K562 (cell line): ENCODE results near the gene CUL1. TPM values are rescaled to one million over a fixed set of nuclear protein-coding genes. Genes with fewer than 3 reads are reported as not detected.

Source experiments
- ATAC-seq: fragments of 200-7000 bp; cut with Tn5 transposase; 3 replicates; pipeline ENCODE4 v1.9.1; 2020; ENCODE audit warnings: moderate library complexity
- Bru-seq: library from RNA; stranded (reverse); fragments of 400-500 nt; gene quantifications from one replicate; lab custom pipeline; 2021; lab: Mats Ljungman, UMichigan
- BruChase-seq, 2 experiments: library from RNA; stranded (reverse); fragments of 400-500 nt; gene quantifications; one replicate each; lab custom pipeline; 2021; lab: Mats Ljungman, UMichigan
- BruUV-seq: library from RNA; stranded (reverse); fragments of 400-500 nt; replicated peaks from 2 replicates; lab custom pipeline; 2021; lab: Mats Ljungman, UMichigan
- CTCF ChIA-PET: fragments of 300-600 bp; formaldehyde crosslinking; extraction: SDS; loops from one replicate; lab custom pipeline; 2021; ENCODE audit warnings: low intra/inter-chr PET ratio; lab: Yijun Ruan, JAX
- POLR2A ChIA-PET: fragments of 300-600, 350-650 bp; sonication (Branson Sonifier 250); formaldehyde crosslinking; extraction: SDS; loops from one replicate; lab custom pipeline; 2021; ENCODE audit warnings: antibody characterized with exemption, inconsistent platforms; lab: Yijun Ruan, JAX
- DNase-seq, 4 experiments: peaks; one replicate each; pipeline versions ENCODE4 v3.0.0 to v3.0.0-alpha.2; 2011 to 2018; ENCODE audit warnings: low spot score in 3 of 4, mixed read lengths in 3 of 4; ENCODE audit errors: extremely low read depth in 1 of 4
- FAIRE-seq: peaks from 2 replicates; lab custom pipeline; 2011; peaks lifted over from hg19 to GRCh38; lab: Jason Lieb, UNC
- H2AFZ ChIP-seq: 2 replicates; pipeline ENCODE4 v1.6.0; 2011; ENCODE audit warnings: low read depth, low read length, control low read depth, inconsistent platforms
- H3K27ac ChIP-seq: fragments of 200-600 bp; 3 replicates; pipeline ENCODE4 v1.8.0; 2011; ENCODE audit warnings: low read depth, mild to moderate bottlenecking, control low read depth, inconsistent platforms, low read length, moderate library complexity, mixed read lengths; ENCODE audit errors: extremely low read depth
- H3K27me3 ChIP-seq, 2 experiments: fragments of 300-600 bp in 1 of 2; 2 replicates in 1 of 2; 3 replicates in 1 of 2; pipeline versions ENCODE4 v1.6.0 to v1.8.0; 2011; ENCODE audit warnings: inconsistent platforms in 2 of 2, low read length in 2 of 2, mild to moderate bottlenecking in 1 of 2, mixed read lengths in 1 of 2, moderate library complexity in 1 of 2; ENCODE audit not compliant: control insufficient read depth in 2 of 2, insufficient read depth in 2 of 2
- H3K36me3 ChIP-seq: fragments of 300-600 bp; 3 replicates; pipeline ENCODE4 v1.8.0; 2011; ENCODE audit warnings: mild to moderate bottlenecking, low read length, inconsistent platforms; ENCODE audit not compliant: control insufficient read depth, insufficient read depth
- H3K4me1 ChIP-seq, 2 experiments: fragments of 200-600 bp in 1 of 2; replicated peaks in 1 of 2; 2 replicates in 1 of 2; 3 replicates in 1 of 2; pipeline versions ENCODE4 v1.5.1 to v1.8.0; 2011; ENCODE audit warnings: inconsistent platforms in 2 of 2, low read length in 2 of 2, mild to moderate bottlenecking in 1 of 2, mixed read lengths in 1 of 2, moderate library complexity in 1 of 2; ENCODE audit not compliant: control insufficient read depth in 2 of 2, insufficient read depth in 2 of 2
- H3K4me2 ChIP-seq: 2 replicates; pipeline ENCODE4 v1.6.1; 2011; ENCODE audit warnings: low read length, control low read depth, inconsistent platforms, mixed read lengths; ENCODE audit not compliant: insufficient read depth
- H3K4me3 ChIP-seq: fragments of 200-600 bp; sonication (generic), shearing (Covaris generic); 2 replicates; pipeline ENCODE4 v1.5.1; 2016; ENCODE audit warnings: control low read depth, inconsistent platforms
- H3K79me2 ChIP-seq: fragments of 200-600 bp; 3 replicates; pipeline ENCODE4 v1.8.0; 2011; ENCODE audit warnings: low read length, inconsistent platforms; ENCODE audit not compliant: control insufficient read depth, insufficient read depth
- H3K9ac ChIP-seq, 2 experiments: 2 replicates each; pipeline versions ENCODE4 v1.6.0 to v1.6.1; 2011; ENCODE audit warnings: low read depth in 2 of 2, low read length in 2 of 2, control low read depth in 1 of 2, inconsistent platforms in 1 of 2, mild to moderate bottlenecking in 1 of 2, mixed read lengths in 1 of 2; ENCODE audit not compliant: insufficient read depth in 1 of 2
- H3K9me1 ChIP-seq: one replicate; pipeline ENCODE4 v1.6.0; 2011; ENCODE audit warnings: inconsistent platforms, mild to moderate bottlenecking, low read length, moderate library complexity; ENCODE audit not compliant: control insufficient read depth, insufficient read depth
- H3K9me3 ChIP-seq: replicated peaks from 2 replicates; pipeline ENCODE4 v1.5.1; 2011; ENCODE audit warnings: low read depth, low read length, inconsistent platforms; ENCODE audit not compliant: control insufficient read depth, insufficient read depth
- H4K20me1 ChIP-seq: replicated peaks from 2 replicates; pipeline ENCODE4 v1.6.1; 2011; ENCODE audit warnings: low read length, inconsistent platforms, mixed read lengths; ENCODE audit not compliant: control insufficient read depth, insufficient read depth
- ARID2 ChIP-seq: fragments of 450-650 bp; IDR thresholded peaks from 2 replicates; pipeline ENCODE4 v1.6.1; 2017; ENCODE audit warnings: antibody characterized with exemption, mild to moderate bottlenecking
- CBFA2T3 ChIP-seq: fragments of 450-650 bp; IDR thresholded peaks from 2 replicates; pipeline ENCODE4 v1.6.1; 2017
- CHD2 ChIP-seq: IDR thresholded peaks from 2 replicates; pipeline ENCODE4 v1.6.1; 2011; ENCODE audit warnings: low read depth, low read length
- GABPB2 ChIP-seq: fragments of 250-450 bp; sonication (Bioruptor Pico); conservative IDR thresholded peaks from 2 replicates; pipeline ENCODE4 v1.5.1; 2021; ENCODE audit warnings: mild to moderate bottlenecking
- HDAC8 ChIP-seq: fragments of 450-650 bp; IDR thresholded peaks from 2 replicates; pipeline ENCODE4 v1.6.1; 2016; ENCODE audit warnings: mild to moderate bottlenecking, missing genetic modification characterization, moderate library complexity, missing compliant biosample characterization
- KDM5B ChIP-seq: fragments of 200-600 bp; sonication (generic); IDR thresholded peaks from 2 replicates; pipeline ENCODE4 v1.6.1; 2012; ENCODE audit warnings: low read depth, mild to moderate bottlenecking, moderate library complexity, low read length, control low read depth, inconsistent platforms; ENCODE audit not compliant: insufficient replicate concordance
- POLR3A ChIP-seq: IDR thresholded peaks from 2 replicates; pipeline ENCODE4 v1.6.1; 2011; ENCODE audit warnings: borderline replicate concordance, mild to moderate bottlenecking, moderate library complexity; ENCODE audit not compliant: insufficient read length, insufficient read depth; ENCODE audit errors: extremely low read depth
- POU5F1 ChIP-seq: fragments of 150-350 bp; IDR thresholded peaks from 2 replicates; pipeline ENCODE4 v1.6.1; 2014; ENCODE audit warnings: borderline replicate concordance, low read length, low read depth, mild to moderate bottlenecking; ENCODE audit not compliant: partially characterized antibody
- PYGO2 ChIP-seq: fragments of 450-650 bp; IDR thresholded peaks from 2 replicates; pipeline ENCODE4 v1.6.1; 2016; ENCODE audit warnings: mild to moderate bottlenecking, missing genetic modification characterization, moderate library complexity, missing compliant biosample characterization
- SMARCB1 ChIP-seq: IDR thresholded peaks from 2 replicates; pipeline ENCODE4 v1.6.1; 2011; ENCODE audit warnings: improper control_type of control experiment, low read depth; ENCODE audit not compliant: insufficient read length
- ZKSCAN3 ChIP-seq: fragments of 250-450 bp; sonication (Bioruptor Pico); IDR thresholded peaks from 2 replicates; pipeline ENCODE4 v1.4.0; 2020
- ZNF184 ChIP-seq: sonication (generic); formaldehyde crosslinking; IDR thresholded peaks from 2 replicates; pipeline ENCODE4 v1.5.0; 2020; ENCODE audit warnings: missing genetic modification reagents
- ZNF586 ChIP-seq: fragments of 450-650 bp; formaldehyde crosslinking; conservative IDR thresholded peaks from 2 replicates; pipeline ENCODE4 v1.4.0; 2020; ENCODE audit warnings: mild to moderate bottlenecking, moderate library complexity
- WGBS: fragments of 100-300 bp; shearing (Covaris generic); methylation state at CpG from one replicate; pipeline ENCODE4 v1.1.6; 2016; ENCODE audit warnings: low coverage, mixed read lengths; ENCODE audit not compliant: insufficient coverage; ENCODE audit errors: missing lambda C conversion rate; 5-methylcytosine and 5-hydroxymethylcytosine counted together
- in situ Hi-C: fragments of 300-500 bp; cut with MboI; formaldehyde crosslinking; loops from 4 replicates; pipeline ENCODE4 v1.15.0; 2018; ENCODE audit warnings: inconsistent platforms, mixed read lengths
- intact Hi-C: fragments of 100-400 bp; cut with micrococcal nuclease; formaldehyde crosslinking; loops from 2 replicates; pipeline ENCODE4 v1.14.2; 2022
- long read RNA-seq, 3 experiments: library from polyadenylated mRNA in 2 of 3; library from RNA in 1 of 3; unstranded in 2 of 3; stranded (forward) in 1 of 3; transcript quantifications; one replicate each; pipeline ENCODE4 v2.0.0, GENCODE V29; 2019 to 2022
- polyA minus RNA-seq, 3 experiments: library from RNA; depleted of rRNA, polyadenylated mRNA; stranded (reverse); fragments of >200 nt; gene quantifications; 2 replicates each; pipeline ENCODE4 v1.2.3, GENCODE V29; 2011
- polyA plus RNA-seq, 8 experiments: library from polyadenylated mRNA; depleted of rRNA in 4 of 8; stranded (reverse) in 5 of 8; unstranded in 3 of 8; fragments of >200 nt; fragmentation: Nextera tagmentation in 2 of 8; fragmentation: Illumina TruSeq in 1 of 8; extraction: Ambion mirVana in 2 of 8; extraction: Trizol in 1 of 8; gene quantifications; 2 replicates each; pipeline versions ENCODE4 v1.2.1 to v1.2.3, GENCODE V29; 2011 to 2014; ENCODE audit warnings: inconsistent platforms in 1 of 8, missing spikeins in 1 of 8
- total RNA-seq, 7 experiments: library from RNA; depleted of rRNA in 6 of 7; stranded (reverse); fragments of >200 nt in 6 of 7; fragmentation: Illumina TruSeq in 2 of 7; extraction: Trizol in 2 of 7; gene quantifications; 2 replicates each; pipeline versions ENCODE4 v1.2.1 to v1.2.3, GENCODE V29; 2011 to 2021; ENCODE audit warnings: low replicate concordance in 1 of 7
- TF ChIP-seq, protein P1 (sequence below): fragments of 250-450 bp; sonication (Bioruptor Pico); IDR thresholded peaks from 2 replicates; pipeline ENCODE4 v1.8.0; 2021; ENCODE audit warnings: borderline replicate concordance, mild to moderate bottlenecking, moderate library complexity; ENCODE audit not compliant: poor library complexity, severe bottlenecking
- TF ChIP-seq, protein P2 (sequence below): fragments of 250-450 bp; sonication (Bioruptor Pico); IDR thresholded peaks from 2 replicates; pipeline ENCODE4 v1.5.1; 2021; ENCODE audit warnings: mild to moderate bottlenecking

The CUL1 gene
- total RNA-seq (2011; cell fraction: chromatin; rRNA removed; ENCODE audit: low replicate concordance) = 34.6 and 70.5 TPM in 2 replicates
- total RNA-seq (2011; cell fraction: nucleolus; rRNA removed) = 20.7 and 25.1 TPM in 2 replicates
- total RNA-seq (2011; cell fraction: nucleoplasm; rRNA removed) = 27.6 and 29.7 TPM in 2 replicates
- total RNA-seq (2014; rRNA removed) (63.3 and 64.6 TPM in 2 replicates), total RNA-seq (2014; rRNA removed; fragmentation: Illumina TruSeq; extraction: Trizol) (96.5 and 101 TPM in 2 replicates), total RNA-seq (2015; rRNA removed; fragmentation: Illumina TruSeq; extraction: Trizol) (91.6 and 98.5 TPM in 2 replicates), total RNA-seq (2021) (86.0 and 86.4 TPM in 2 replicates), polyA plus RNA-seq (2011; rRNA removed) (80.3 and 105 TPM in 2 replicates), polyA plus RNA-seq (2014; fragmentation: Illumina TruSeq; extraction: Trizol) (95.6 and 107 TPM in 2 replicates), polyA plus RNA-seq (2014; fragmentation: Nextera tagmentation; extraction: Ambion mirVana) (10 to 100 TPM; 31.5 to 43.8 TPM), polyA plus RNA-seq (2014; rRNA removed) (94.5 and 104 TPM in 2 replicates), polyA minus RNA-seq (2011; rRNA and poly(A)+ RNA removed) (118 and 120 TPM in 2 replicates), Bru-seq, nascent RNA (percentile 92 among the genes with signal in this experiment), BruChase-seq, experiment 1, labeled RNA remaining after a 2-hour chase (percentile 94 among the genes with signal in this experiment), BruChase-seq, experiment 2, labeled RNA remaining after a 6-hour chase (percentile 93 among the genes with signal in this experiment)
- polyA plus RNA-seq (2011; cell fraction: cytosol; rRNA removed) = 45.7 and 59.7 TPM in 2 replicates
- 37.0 and 48.3 TPM in 2 replicates for polyA plus RNA-seq (2011; cell fraction: nucleus; rRNA removed)
- polyA plus RNA-seq (2012) = 57.3 and 84.1 TPM in 2 replicates
- 44.5 and 53.4 TPM in 2 replicates for polyA minus RNA-seq (2011; cell fraction: cytosol; rRNA and poly(A)+ RNA removed)
- 29.8 and 54.5 TPM in 2 replicates for polyA minus RNA-seq (2011; cell fraction: nucleus; rRNA and poly(A)+ RNA removed)
- long read RNA-seq, experiment 1, transcript CUL1-201 (22 exons, 3,064 nt) = major isoform, 477 of 703 reads
- long read RNA-seq, experiment 1, transcript CUL1-203 (22 exons, 3,054 nt) = minor isoform, 36 of 703 reads
- long read RNA-seq, experiment 1, partial matches to known transcripts = 77 of 703 reads
- long read RNA-seq, experiment 1, other reads (novel, unspliced or antisense) = 111 of 703 reads
- long read RNA-seq, experiment 2, transcript CUL1-201 (22 exons, 3,064 nt) = major isoform, 53 of 125 reads
- long read RNA-seq, experiment 2, partial matches to known transcripts = 51 of 125 reads
- long read RNA-seq, experiment 2, other reads (novel, unspliced or antisense) = 21 of 125 reads
- long read RNA-seq, experiment 3, transcript CUL1-201 (22 exons, 3,064 nt) = major isoform, 65 of 96 reads
- long read RNA-seq, experiment 3, partial matches to known transcripts = 17 of 96 reads
- long read RNA-seq, experiment 3, other reads (novel, unspliced or antisense) = 11 of 96 reads

DNA sequence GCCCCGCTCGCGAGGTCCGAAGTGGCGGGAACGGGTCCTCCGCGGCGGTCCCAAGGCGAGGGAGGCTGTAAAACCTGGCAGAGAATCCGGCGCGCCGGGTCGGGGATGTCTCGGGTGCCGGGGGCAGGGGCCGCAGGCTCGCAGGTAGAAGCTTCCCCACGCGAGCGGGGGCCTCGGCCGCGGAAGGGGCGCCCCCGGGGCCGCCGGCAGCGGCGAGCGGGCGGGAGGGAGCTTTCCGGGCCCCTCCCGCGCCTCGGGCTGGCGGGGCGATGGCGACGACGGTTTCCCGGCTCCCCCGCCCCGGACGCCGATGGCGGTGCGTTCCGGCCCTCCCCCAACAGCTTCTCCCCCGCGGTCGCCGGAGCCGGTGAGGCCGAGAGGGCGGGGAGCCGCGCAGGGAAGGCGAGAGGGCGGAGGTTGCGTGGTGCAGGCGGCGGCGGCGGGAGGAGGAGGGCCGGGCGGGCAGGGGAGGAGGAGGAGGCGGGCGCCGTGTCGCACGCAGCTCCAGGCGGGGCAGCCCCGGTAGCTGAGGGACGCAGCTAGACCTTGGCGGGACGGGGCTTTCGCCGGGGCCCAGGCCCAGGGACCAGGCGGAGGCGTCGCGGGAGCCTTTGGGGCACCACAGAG lies at the start of gene CUL1:
TSS of gene CUL1 (plus strand) at position 507 of the 627 bp plus-strand sequence. CDS start 31,220 bp downstream, outside the sequence.
- no peaks in the 10 kb centered on the region for H3K27me3 ChIP-seq
- no peaks in the 10 kb centered on the region for H3K9me3 ChIP-seq
- peak within 1 kb of the TSS; percentile 66 for H2AFZ ChIP-seq
- in situ Hi-C loops = no loop called here
- H3K36me3 ChIP-seq = no peaks in the 10 kb centered on the region
- H3K27ac ChIP-seq = peak within 1 kb of the TSS; percentile 88
- H3K9ac ChIP-seq = peak within 1 kb of the TSS; percentile 90 to 97
- H3K79me2 ChIP-seq = peaks cover 58% of the 10 kb centered on the region
- intact Hi-C loops = loop anchor here (2.0 to 5.0 kb wide), 2 partner anchors 186 to 264 kb away; partner anchors contain the start of gene EZH2
- peaks cover 27 to 47% of the 10 kb centered on the region in 2 experiments for H3K4me1 ChIP-seq
- ChIA-PET CTCF (interaction anchor here (0.6 kb wide), 1 partner anchor 86 kb away, joined by 3 read pairs; no protein-coding TSS in a partner anchor), POLR2A (interaction anchor here (0.6 to 3.2 kb wide), 20 partner anchors 9 to 805 kb away, joined by 3 to 10 read pairs (median 4); no protein-coding TSS in a partner anchor)
- no TSS peak for BruUV-seq
- FAIRE-seq (no peak), DNase-seq (peak; percentile 89 to 93 (median 93)), ATAC-seq (peak; percentile 78)
- H3K4me3 ChIP-seq = peak within 1 kb of the TSS; percentile 69
- H3K4me2 ChIP-seq = peak within 1 kb of the TSS; percentile 78
- peaks cover 21% of the 10 kb centered on the region for H4K20me1 ChIP-seq
- under 1% methylated on average over 48 of the region's 84 CpGs for WGBS
- H3K9me1 ChIP-seq = peaks cover 10% of the 10 kb centered on the region
- TF ChIP-seq PYGO2 (tag) = no peak
- TF ChIP-seq HDAC8 = 0 out of 2 replicates have a peak, but pooled peaks have one; percentile 30
- TF ChIP-seq, protein P1, sequence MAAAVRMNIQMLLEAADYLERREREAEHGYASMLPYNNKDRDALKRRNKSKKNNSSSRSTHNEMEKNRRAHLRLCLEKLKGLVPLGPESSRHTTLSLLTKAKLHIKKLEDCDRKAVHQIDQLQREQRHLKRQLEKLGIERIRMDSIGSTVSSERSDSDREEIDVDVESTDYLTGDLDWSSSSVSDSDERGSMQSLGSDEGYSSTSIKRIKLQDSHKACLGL (CRISPR knock-in tag) = no peak
- no peak for TF ChIP-seq SMARCB1
- TF ChIP-seq ZNF586 (CRISPR knock-in tag) = no peak
- TF ChIP-seq KDM5B = no peak
- no peak for TF ChIP-seq CBFA2T3
- TF ChIP-seq POU5F1 = no peak
- TF ChIP-seq CHD2 = peak; percentile 69
- no peak for TF ChIP-seq ARID2
- TF ChIP-seq, protein P2, sequence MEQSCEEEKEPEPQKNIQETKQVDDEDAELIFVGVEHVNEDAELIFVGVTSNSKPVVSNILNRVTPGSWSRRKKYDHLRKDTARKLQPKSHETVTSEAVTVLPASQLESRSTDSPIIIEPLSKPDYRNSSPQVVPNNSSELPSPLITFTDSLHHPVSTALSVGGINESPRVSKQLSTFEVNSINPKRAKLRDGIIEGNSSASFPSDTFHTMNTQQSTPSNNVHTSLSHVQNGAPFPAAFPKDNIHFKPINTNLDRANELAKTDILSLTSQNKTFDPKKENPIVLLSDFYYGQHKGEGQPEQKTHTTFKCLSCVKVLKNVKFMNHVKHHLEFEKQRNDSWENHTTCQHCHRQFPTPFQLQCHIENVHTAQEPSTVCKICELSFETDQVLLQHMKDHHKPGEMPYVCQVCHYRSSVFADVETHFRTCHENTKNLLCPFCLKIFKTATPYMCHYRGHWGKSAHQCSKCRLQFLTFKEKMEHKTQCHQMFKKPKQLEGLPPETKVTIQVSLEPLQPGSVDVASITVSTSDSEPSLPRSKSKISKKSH (CRISPR knock-in tag) = no peak
- no peak for TF ChIP-seq POLR3A
- TF ChIP-seq ZNF184 (CRISPR knock-in tag) = no peak
- TF ChIP-seq ZKSCAN3 (CRISPR knock-in tag) = no peak
- TF ChIP-seq GABPB2 (CRISPR knock-in tag) = no peak
